Measurements from ENCODE around the gene FKBP5.

- TF ChIP-seq, protein P1, sequence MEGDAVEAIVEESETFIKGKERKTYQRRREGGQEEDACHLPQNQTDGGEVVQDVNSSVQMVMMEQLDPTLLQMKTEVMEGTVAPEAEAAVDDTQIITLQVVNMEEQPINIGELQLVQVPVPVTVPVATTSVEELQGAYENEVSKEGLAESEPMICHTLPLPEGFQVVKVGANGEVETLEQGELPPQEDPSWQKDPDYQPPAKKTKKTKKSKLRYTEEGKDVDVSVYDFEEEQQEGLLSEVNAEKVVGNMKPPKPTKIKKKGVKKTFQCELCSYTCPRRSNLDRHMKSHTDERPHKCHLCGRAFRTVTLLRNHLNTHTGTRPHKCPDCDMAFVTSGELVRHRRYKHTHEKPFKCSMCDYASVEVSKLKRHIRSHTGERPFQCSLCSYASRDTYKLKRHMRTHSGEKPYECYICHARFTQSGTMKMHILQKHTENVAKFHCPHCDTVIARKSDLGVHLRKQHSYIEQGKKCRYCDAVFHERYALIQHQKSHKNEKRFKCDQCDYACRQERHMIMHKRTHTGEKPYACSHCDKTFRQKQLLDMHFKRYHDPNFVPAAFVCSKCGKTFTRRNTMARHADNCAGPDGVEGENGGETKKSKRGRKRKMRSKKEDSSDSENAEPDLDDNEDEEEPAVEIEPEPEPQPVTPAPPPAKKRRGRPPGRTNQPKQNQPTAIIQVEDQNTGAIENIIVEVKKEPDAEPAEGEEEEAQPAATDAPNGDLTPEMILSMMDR (IDR thresholded peaks at IDR 0.05; ENCODE audit: poor library complexity), result no peak
- TF ChIP-seq EZH2 (IDR thresholded peaks at IDR 0.05; ENCODE audit: borderline replicate concordance), result no peak
Measured at GRCh38 chr6:35602133-35602946, 86.4 kb downstream of the FKBP5 start.
